RWPE1 (cell line): ENCODE measurements around the gene ZFPM1.

ENCODE experiments used
- CTCF ChIA-PET: fragments of 350-600 bp; sonication (Branson Sonifier 250); formaldehyde crosslinking; extraction: SDS; loops from one replicate; lab custom pipeline; 2021; lab: Yijun Ruan, JAX
- POLR2A ChIA-PET: fragments of 400-600 bp; formaldehyde crosslinking; extraction: SDS; loops from one replicate; lab custom pipeline; 2020; ENCODE audit warnings: antibody characterized with exemption; ENCODE audit not compliant: low non-redundant PET; lab: Yijun Ruan, JAX
- DNase-seq: peaks from one replicate; pipeline ENCODE4 v3.0.0; 2012; ENCODE audit warnings: low spot score
- H3K27ac ChIP-seq: fragments of 450-650 bp; 2 replicates; pipeline ENCODE4 v1.5.1; 2017
- TF ChIP-seq, protein P1 (sequence below): fragments of 450-650 bp; conservative IDR thresholded peaks from 2 replicates; pipeline ENCODE4 v1.5.1; 2017; ENCODE audit warnings: low read depth, mild to moderate bottlenecking

The ZFPM1 gene

GRCh38 chr16:88453217-88453531, at the start of gene ZFPM1:
TSS of gene ZFPM1 (plus strand) at chr16:88453280. CDS start at chr16:88453639, 359 bp downstream.
- peak within 1 kb of the TSS; percentile 80 for H3K27ac ChIP-seq
- POLR2A ChIA-PET = no interaction called here
- TF ChIP-seq, protein P1, sequence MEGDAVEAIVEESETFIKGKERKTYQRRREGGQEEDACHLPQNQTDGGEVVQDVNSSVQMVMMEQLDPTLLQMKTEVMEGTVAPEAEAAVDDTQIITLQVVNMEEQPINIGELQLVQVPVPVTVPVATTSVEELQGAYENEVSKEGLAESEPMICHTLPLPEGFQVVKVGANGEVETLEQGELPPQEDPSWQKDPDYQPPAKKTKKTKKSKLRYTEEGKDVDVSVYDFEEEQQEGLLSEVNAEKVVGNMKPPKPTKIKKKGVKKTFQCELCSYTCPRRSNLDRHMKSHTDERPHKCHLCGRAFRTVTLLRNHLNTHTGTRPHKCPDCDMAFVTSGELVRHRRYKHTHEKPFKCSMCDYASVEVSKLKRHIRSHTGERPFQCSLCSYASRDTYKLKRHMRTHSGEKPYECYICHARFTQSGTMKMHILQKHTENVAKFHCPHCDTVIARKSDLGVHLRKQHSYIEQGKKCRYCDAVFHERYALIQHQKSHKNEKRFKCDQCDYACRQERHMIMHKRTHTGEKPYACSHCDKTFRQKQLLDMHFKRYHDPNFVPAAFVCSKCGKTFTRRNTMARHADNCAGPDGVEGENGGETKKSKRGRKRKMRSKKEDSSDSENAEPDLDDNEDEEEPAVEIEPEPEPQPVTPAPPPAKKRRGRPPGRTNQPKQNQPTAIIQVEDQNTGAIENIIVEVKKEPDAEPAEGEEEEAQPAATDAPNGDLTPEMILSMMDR = no peak
- no peak for DNase-seq
- CTCF ChIA-PET = interaction anchor here (0.6 to 1.2 kb wide), 2 partner anchors 174 to 1502 kb away, joined by 4 read pairs; no protein-coding TSS in a partner anchor

DNA sequence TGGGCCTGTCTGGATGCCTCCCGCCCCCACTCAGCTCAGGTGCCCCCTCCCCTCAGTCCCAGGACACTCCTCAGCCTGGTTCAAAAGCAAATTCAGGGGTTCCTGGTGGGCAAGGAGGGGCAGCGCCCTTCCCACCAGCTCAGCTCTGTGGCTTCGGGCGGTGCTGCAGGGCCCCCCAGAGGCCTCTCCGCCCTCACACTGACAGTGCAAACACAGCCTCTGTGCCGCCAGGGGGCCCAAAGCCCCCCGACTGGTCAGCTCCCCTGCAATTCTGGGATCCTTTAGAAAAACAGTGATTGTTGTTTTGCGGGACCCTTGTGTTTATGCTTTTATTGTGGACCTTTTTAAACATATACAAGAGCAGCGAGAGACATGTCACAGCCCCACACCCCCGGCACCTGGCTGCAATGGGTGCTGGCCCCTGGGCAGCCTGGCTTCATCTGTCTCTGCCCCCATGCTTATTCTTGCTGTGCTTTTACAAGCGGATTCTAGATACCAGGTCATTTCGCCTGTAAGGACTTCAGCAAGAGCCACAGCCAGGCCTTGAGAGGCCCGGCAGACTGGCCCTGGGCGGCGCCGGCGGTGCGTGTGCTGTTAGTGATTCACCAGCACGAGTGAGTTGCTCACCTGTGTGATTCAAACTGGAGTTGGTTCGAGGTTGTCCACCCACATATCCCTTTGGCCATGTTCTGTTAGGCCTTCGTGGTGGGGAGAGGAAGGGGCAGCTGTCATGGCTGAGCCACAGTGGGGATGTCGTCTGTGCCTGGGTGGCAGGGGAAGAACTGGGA, 49.1 kb upstream of the ZFPM1 start:
- H3K27ac ChIP-seq = no peak overlapping the region
- ChIA-PET CTCF (no interaction called here), POLR2A (no interaction called here)
- no peak for DNase-seq
- TF ChIP-seq, protein P1 = no peak

- ChIA-PET CTCF (no interaction called here), POLR2A (no interaction called here)
- H3K27ac ChIP-seq = no peak overlapping the region
- TF ChIP-seq, protein P1 = no peak
- no peak for DNase-seq
These were observed 48.3 kb upstream of the ZFPM1 start for GRCh38 chr16:88404769-88405168.

GRCh38 chr16:88405216-88406060, 47.6 kb upstream of the ZFPM1 start:
- TF ChIP-seq, protein P1 = no peak
- ChIA-PET POLR2A (no interaction called here), CTCF (no interaction called here)
- no peak for DNase-seq
- no peak overlapping the region for H3K27ac ChIP-seq

GRCh38 chr16:88406096-88407041, 46.7 kb upstream of the ZFPM1 start:
- ChIA-PET CTCF (no interaction called here), POLR2A (no interaction called here)
- no peak for DNase-seq
- H3K27ac ChIP-seq = no peak overlapping the region
- TF ChIP-seq, protein P1 = no peak

DNA sequence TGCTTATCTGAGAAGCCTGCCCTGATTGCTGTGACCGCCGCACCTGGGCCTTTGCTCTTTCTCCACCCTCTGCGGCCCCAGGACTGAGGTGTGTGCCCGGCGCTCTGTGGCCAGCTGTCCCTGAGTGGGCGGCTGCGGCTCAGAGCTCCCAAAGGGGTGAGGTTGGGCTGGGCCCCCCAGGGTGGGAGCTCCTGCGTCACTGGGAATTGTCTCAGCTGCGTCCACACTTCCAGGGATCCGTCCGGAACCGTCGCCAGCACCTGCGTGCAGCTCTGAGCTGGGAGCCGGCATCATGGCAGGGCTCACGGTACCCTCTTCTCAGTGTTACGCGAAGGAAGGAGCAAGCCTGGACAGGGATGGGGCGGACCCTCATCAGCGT, 46.0 kb upstream of the ZFPM1 start:
- no peak for DNase-seq
- POLR2A ChIA-PET = no interaction called here
- TF ChIP-seq, protein P1 = no peak
- no peak overlapping the region for H3K27ac ChIP-seq
- CTCF ChIA-PET = no interaction called here
